ENCODE results near the gene DMRTB1.

DNA sequence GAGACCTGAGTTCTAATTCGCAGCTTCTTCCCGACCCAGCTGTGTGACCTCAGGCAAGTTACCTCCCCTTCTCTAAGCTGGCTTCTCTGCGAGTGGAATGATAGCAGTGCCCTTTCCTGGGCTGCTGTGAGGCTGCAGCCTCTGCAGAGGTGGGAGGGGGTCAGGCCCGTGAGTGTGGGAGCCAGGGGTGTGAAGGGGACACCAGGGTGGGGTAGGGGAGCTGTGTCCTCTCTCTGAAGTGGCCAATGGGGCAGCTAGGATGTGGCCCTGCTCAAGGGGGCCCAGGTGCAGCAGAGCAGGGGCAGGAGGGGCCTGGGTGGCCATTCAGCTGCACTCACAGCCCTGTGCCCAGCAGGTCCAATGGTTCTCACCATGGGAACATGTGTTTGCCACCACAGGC lies 24.5 kb downstream of the DMRTB1 start:
- TF ChIP-seq ZNF138 (tag by site-specific recombination; IDR thresholded peaks at IDR 0.05; ENCODE audit: borderline replicate concordance) (no peak), IKZF3 (tag by site-specific recombination; IDR thresholded peaks at IDR 0.05) (no peak)
